NB4 (cell line): ENCODE results near the gene XRCC5.

ENCODE experiments used
- MYC ChIP-seq: IDR thresholded peaks from 2 replicates; pipeline ENCODE4 v1.6.1; 2011; ENCODE audit warnings: low read depth, low read length
- TF ChIP-seq, protein P1 (sequence below): IDR thresholded peaks from one replicate; pipeline ENCODE4 v1.5.1; 2012; ENCODE audit warnings: low read depth, low read length

DNA sequence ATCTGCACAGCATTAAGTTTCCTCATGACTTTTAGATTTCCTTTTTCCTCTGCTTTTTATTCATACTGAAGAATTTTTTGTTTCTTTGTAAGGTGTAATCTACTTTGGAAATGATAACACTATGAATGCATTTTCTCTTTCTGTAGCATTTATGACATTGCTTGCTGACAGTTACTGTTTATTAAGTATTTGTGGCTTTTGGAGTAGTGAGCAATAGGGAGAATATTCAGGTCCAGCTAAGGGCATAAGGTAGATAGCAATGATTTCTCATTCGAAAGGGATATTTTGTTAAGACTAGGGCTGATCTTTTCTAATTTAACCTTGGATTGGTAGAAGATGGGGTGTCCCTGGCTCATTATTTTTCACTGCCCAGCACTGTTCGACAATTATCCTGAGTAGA lies 80.3 kb downstream of the XRCC5 start:
- TF ChIP-seq, protein P1, sequence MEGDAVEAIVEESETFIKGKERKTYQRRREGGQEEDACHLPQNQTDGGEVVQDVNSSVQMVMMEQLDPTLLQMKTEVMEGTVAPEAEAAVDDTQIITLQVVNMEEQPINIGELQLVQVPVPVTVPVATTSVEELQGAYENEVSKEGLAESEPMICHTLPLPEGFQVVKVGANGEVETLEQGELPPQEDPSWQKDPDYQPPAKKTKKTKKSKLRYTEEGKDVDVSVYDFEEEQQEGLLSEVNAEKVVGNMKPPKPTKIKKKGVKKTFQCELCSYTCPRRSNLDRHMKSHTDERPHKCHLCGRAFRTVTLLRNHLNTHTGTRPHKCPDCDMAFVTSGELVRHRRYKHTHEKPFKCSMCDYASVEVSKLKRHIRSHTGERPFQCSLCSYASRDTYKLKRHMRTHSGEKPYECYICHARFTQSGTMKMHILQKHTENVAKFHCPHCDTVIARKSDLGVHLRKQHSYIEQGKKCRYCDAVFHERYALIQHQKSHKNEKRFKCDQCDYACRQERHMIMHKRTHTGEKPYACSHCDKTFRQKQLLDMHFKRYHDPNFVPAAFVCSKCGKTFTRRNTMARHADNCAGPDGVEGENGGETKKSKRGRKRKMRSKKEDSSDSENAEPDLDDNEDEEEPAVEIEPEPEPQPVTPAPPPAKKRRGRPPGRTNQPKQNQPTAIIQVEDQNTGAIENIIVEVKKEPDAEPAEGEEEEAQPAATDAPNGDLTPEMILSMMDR: no peak
- TF ChIP-seq MYC: no peak
